ENCODE results near the gene TAOK1.
"Not testable (repeated sequence)": the region's sequence is repeated elsewhere in the genome, so short reads cannot be mapped to it uniquely, and the experiment has no call there.

The TAOK1 gene

DNA sequence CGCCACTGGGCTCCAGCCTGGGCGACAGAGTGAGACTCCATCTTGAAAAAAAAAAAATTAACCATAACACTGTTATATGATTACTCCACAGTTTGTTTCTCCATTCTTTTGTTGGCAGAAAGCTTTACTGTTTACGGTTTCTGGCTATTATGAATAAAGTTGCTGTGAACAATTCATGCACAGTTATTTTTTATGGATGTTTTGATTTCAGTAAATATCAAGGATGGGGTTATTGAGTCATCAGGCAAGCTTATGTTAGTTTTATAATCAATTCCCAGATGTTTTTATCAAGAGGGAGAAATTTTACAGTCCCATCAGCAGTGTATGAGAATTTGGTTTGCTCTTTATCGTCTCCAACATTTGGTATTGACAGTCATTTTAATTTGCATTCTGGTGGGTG, 67.9 kb downstream of the TAOK1 start:
- H3K27ac ChIP-seq = no peak overlapping the region
- peaks cover 6% of the 10 kb centered on the region for H3K36me3 ChIP-seq (replicated peaks)
- no peaks in the 10 kb centered on the region for H3K27me3 ChIP-seq (replicated peaks)
- in situ Hi-C loops (cut with HindIII; ENCODE audit: low pct_ligation_motif_present, low sequenced_read_pairs) = no loop called here
- H3K4me3 ChIP-seq (ENCODE audit: low read depth, low read length) = no peak overlapping the region
- TF ChIP-seq, protein P1, sequence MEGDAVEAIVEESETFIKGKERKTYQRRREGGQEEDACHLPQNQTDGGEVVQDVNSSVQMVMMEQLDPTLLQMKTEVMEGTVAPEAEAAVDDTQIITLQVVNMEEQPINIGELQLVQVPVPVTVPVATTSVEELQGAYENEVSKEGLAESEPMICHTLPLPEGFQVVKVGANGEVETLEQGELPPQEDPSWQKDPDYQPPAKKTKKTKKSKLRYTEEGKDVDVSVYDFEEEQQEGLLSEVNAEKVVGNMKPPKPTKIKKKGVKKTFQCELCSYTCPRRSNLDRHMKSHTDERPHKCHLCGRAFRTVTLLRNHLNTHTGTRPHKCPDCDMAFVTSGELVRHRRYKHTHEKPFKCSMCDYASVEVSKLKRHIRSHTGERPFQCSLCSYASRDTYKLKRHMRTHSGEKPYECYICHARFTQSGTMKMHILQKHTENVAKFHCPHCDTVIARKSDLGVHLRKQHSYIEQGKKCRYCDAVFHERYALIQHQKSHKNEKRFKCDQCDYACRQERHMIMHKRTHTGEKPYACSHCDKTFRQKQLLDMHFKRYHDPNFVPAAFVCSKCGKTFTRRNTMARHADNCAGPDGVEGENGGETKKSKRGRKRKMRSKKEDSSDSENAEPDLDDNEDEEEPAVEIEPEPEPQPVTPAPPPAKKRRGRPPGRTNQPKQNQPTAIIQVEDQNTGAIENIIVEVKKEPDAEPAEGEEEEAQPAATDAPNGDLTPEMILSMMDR (IDR thresholded peaks at IDR 0.05; ENCODE audit: low read depth, low read length, missing control alignments) = no peak
- no peak for DNase-seq

- Histone ChIP-seq H3K4me3 (ENCODE audit: low read depth, low read length) (no peak overlapping the region), H3K36me3 (replicated peaks) (peaks cover 5% of the 10 kb centered on the region), H3K27me3 (replicated peaks) (no peaks in the 10 kb centered on the region), H3K27ac (no peak overlapping the region)
- no peak for DNase-seq
- TF ChIP-seq, protein P1 (IDR thresholded peaks at IDR 0.05; ENCODE audit: low read depth, low read length, missing control alignments) = no peak
- in situ Hi-C loops (cut with HindIII; ENCODE audit: low pct_ligation_motif_present, low sequenced_read_pairs) = no loop called here
Observed at GRCh38 chr17:29461483-29462206, 71.5 kb downstream of the TAOK1 start.

GRCh38 chr17:29469276-29469675, 79.1 kb downstream of the TAOK1 start:
- no peak overlapping the region for H3K27ac ChIP-seq
- TF ChIP-seq, protein P1 (IDR thresholded peaks at IDR 0.05; ENCODE audit: low read depth, low read length, missing control alignments) = no peak
- H3K4me3 ChIP-seq (ENCODE audit: low read depth, low read length) = no peak overlapping the region
- in situ Hi-C loops (cut with HindIII; ENCODE audit: low pct_ligation_motif_present, low sequenced_read_pairs) = no loop called here
- no peak for DNase-seq
- peaks cover 24% of the 10 kb centered on the region for H3K36me3 ChIP-seq (replicated peaks)
- H3K27me3 ChIP-seq (replicated peaks) = no peaks in the 10 kb centered on the region

- H3K27me3 ChIP-seq (replicated peaks); DNase-seq; in situ Hi-C loops (cut with HindIII; ENCODE audit: low pct_ligation_motif_present, low sequenced_read_pairs); H3K4me3 ChIP-seq (ENCODE audit: low read depth, low read length); H3K27ac ChIP-seq: not testable (repeated sequence)
- peaks cover 30% of the 10 kb centered on the region for H3K36me3 ChIP-seq (replicated peaks)
Observed at GRCh38 chr17:29473437-29473836, 83.3 kb downstream of the TAOK1 start.

- Histone ChIP-seq H3K27me3 (replicated peaks) (no peaks in the 10 kb centered on the region), H3K4me3 (ENCODE audit: low read depth, low read length) (no peak overlapping the region), H3K36me3 (replicated peaks) (peaks cover 26% of the 10 kb centered on the region), H3K27ac (no peak overlapping the region)
- in situ Hi-C loops (cut with HindIII; ENCODE audit: low pct_ligation_motif_present, low sequenced_read_pairs) = no loop called here
- DNase-seq = no peak
- TF ChIP-seq, protein P1 (IDR thresholded peaks at IDR 0.05; ENCODE audit: low read depth, low read length, missing control alignments) = no peak
Observed at GRCh38 chr17:29474297-29474696, 84.1 kb downstream of the TAOK1 start.

GRCh38 chr17:29475891-29476290, 85.7 kb downstream of the TAOK1 start:
- TF ChIP-seq, protein P1 (IDR thresholded peaks at IDR 0.05; ENCODE audit: low read depth, low read length, missing control alignments) = no peak
- Histone ChIP-seq H3K4me3 (ENCODE audit: low read depth, low read length) (no peak overlapping the region), H3K27me3 (replicated peaks) (no peaks in the 10 kb centered on the region), H3K27ac (no peak overlapping the region), H3K36me3 (replicated peaks) (peaks cover 22% of the 10 kb centered on the region)
- no peak for DNase-seq
- in situ Hi-C loops (cut with HindIII; ENCODE audit: low pct_ligation_motif_present, low sequenced_read_pairs) = no loop called here

DNA sequence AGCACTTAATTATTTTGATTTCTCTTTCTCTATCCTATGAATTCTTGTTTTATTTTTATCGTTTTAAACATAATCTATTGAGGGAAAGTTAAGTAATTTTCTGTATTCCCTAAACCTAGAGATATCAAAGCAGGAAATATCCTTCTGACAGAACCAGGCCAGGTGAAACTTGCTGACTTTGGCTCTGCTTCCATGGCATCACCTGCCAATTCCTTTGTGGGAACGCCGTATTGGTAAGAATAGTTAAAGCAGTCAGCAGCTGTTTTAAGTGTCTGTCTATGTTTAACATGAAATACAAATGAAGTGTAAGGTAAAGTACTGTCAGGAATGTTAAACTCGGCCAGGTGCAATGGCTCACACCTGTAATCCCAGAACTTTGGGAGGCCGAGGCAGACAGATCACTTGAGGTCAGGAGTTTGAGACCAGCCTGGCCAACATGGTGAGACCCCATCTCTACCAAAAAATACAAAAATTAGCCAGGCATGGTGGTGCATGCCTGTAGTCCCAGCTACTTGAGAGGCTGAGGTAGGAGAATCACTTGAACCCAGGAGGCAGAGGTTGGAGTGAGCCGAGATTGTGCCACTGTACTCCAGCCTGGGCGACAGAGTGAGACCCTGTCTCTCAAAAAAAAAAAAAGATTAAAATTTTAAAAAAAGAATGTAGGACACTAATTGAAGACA, 90.2 kb downstream of the TAOK1 start:
- H3K27ac ChIP-seq; DNase-seq; in situ Hi-C loops (cut with HindIII; ENCODE audit: low pct_ligation_motif_present, low sequenced_read_pairs); H3K27me3 ChIP-seq (replicated peaks); H3K4me3 ChIP-seq (ENCODE audit: low read depth, low read length): not testable (repeated sequence)
- peaks cover 17% of the 10 kb centered on the region for H3K36me3 ChIP-seq (replicated peaks)

Measured in brain microvascular endothelial cell (primary cell).